Measurements from ENCODE around the gene MLF2. TPM values are rescaled to one million over a fixed set of nuclear protein-coding genes. Genes with fewer than 3 reads are reported as not detected.

The MLF2 gene
- total RNA-seq, 2 experiments from 2014 or later, result 79.7 to 87.3 TPM

DNA sequence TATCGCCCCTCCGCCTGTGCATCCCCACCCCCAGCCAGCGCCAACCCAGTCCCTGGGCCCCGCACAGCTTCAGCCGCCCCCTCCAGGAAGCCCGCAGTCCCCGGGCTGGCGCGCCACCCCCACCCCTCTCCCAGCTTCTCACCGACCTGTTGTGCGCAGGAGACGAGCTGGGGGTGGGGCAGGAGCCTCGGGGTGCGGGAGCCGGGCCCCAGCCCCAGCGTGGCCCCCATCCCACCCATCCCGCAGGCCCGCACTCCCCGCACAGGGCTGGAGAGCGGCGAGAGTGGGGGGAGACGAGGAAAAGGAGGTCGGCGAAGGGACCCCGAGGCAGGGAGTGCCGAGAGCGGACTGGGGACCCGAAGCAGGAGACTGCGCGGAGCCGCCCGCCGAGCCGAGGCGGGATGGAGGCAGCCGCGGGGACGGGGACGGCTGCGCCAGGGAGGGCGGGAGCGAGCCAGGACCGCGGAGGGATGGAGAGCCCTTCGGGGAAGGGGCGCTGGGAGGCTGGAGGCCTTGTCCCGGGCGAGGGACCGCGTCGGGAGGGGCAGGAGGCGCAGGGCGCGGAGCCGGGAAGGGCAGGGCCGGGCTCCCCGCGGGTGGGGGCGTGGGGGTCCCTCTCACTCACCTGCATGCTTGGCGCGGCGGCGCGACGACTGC is 52.8 kb downstream of the MLF2 start:
- no peak for TF ChIP-seq EZH2phosphoT487 (IDR thresholded peaks at IDR 0.05; ENCODE audit: borderline replicate concordance, low read depth, low read length)
- TF ChIP-seq, protein P1, sequence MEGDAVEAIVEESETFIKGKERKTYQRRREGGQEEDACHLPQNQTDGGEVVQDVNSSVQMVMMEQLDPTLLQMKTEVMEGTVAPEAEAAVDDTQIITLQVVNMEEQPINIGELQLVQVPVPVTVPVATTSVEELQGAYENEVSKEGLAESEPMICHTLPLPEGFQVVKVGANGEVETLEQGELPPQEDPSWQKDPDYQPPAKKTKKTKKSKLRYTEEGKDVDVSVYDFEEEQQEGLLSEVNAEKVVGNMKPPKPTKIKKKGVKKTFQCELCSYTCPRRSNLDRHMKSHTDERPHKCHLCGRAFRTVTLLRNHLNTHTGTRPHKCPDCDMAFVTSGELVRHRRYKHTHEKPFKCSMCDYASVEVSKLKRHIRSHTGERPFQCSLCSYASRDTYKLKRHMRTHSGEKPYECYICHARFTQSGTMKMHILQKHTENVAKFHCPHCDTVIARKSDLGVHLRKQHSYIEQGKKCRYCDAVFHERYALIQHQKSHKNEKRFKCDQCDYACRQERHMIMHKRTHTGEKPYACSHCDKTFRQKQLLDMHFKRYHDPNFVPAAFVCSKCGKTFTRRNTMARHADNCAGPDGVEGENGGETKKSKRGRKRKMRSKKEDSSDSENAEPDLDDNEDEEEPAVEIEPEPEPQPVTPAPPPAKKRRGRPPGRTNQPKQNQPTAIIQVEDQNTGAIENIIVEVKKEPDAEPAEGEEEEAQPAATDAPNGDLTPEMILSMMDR (conservative IDR thresholded peaks at IDR 0.05; ENCODE audit: low read length), result no peak
- intact Hi-C loops (cut with micrococcal nuclease; ENCODE audit: unreplicated experiment), result loop anchor here (5.0 to 10.0 kb wide), 2 partner anchors 208 to 275 kb away; partner anchors contain the start of genes MRPL51 and NCAPD2
- ChIA-PET CTCF (ENCODE audit: unreplicated experiment) (interaction anchor here (0.6 to 0.9 kb wide), 3 partner anchors 65 to 160 kb away, joined by 3 to 14 read pairs (median 8); no protein-coding TSS in a partner anchor), POLR2A (interaction anchor here (0.8 to 2.9 kb wide), 2 partner anchors 11 to 24 kb away, joined by 5 to 10 read pairs; partner anchors contain the start of genes COPS7A and ZNF384)
- peak overlapping the region; percentile 69 for H3K4me3 ChIP-seq (ENCODE audit: low read depth, low read length, poor library complexity, severe bottlenecking)
- peaks cover 16% of the 10 kb centered on the region; the same call in 1 of the 2 replicates for H3K79me2 ChIP-seq (ENCODE audit: insufficient read depth, low read depth, low read length)
- peak; percentile 59 for DNase-seq (ENCODE audit: low spot score)
- H2AFZ ChIP-seq (ENCODE audit: low read length), result peak overlapping the region; percentile 30; the same call in 1 of the 2 replicates
- H3K9me3 ChIP-seq (ENCODE audit: low read length), result no peaks in the 10 kb centered on the region
- H4K20me1 ChIP-seq (ENCODE audit: insufficient read depth, low read length), result no peaks in the 10 kb centered on the region
- peak overlapping the region; percentile 96 for H3K27ac ChIP-seq (ENCODE audit: low read depth, low read length, poor library complexity, severe bottlenecking)
- BruUV-seq (replicated peaks), result no TSS peak
- H3K4me1 ChIP-seq (ENCODE audit: insufficient read depth, low read length, poor library complexity, severe bottlenecking), result peaks cover 62% of the 10 kb centered on the region
- no peaks in the 10 kb centered on the region; the same call in 1 of the 2 replicates for H3K36me3 ChIP-seq (ENCODE audit: insufficient read depth, low read length)
- peak overlapping the region; percentile 93 for H3K4me2 ChIP-seq (ENCODE audit: low read length)
- no peaks in the 10 kb centered on the region for H3K9me2 ChIP-seq (ENCODE audit: insufficient read depth, low read length)

DNA sequence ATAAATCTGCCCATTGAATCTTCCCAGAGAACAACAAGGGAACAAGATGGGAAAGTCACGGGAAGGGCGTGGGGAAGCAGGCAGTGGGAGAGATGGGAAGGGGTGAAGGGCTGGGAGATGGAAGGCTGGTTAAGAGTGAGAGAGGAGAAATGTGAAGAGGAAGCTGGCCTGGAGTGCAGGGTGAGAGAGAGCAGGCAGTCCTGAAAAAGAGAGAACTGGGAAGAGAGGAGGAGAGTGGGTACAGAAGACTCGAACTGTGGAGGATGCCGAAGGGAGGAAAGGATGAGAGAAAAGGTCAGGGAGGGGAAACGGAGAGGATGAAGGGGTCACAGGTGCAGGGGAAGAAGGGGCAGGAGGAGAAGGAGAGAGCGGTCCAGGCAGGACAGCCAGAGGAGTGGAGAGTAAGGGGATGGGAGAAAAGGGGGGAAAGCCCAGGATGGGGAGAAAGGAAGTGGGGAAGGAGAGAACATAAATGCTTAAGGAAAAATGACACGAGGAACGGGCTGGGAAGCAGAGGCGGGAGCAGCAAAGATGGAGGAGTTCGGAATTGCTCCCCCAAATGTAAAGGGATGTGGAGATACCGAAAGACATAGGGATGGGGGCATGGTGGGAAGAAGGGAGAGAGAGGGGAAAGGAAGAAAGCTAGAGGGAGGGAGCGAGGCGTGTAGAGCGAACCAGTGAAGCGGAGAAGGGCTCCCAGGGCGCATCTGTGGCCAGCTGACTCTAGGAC is 53.5 kb downstream of the MLF2 start:
- Histone ChIP-seq H3K79me2 (ENCODE audit: insufficient read depth, low read depth, low read length) (peaks cover 16% of the 10 kb centered on the region; the same call in 1 of the 2 replicates), H4K20me1 (ENCODE audit: insufficient read depth, low read length) (no peaks in the 10 kb centered on the region), H3K36me3 (ENCODE audit: insufficient read depth, low read length) (peaks cover 5% of the 10 kb centered on the region; the same call in 1 of the 2 replicates), H2AFZ (ENCODE audit: low read length) (no peak overlapping the region), H3K27ac (ENCODE audit: low read depth, low read length, poor library complexity, severe bottlenecking) (peak overlapping the region; percentile 96), H3K9me2 (ENCODE audit: insufficient read depth, low read length) (no peaks in the 10 kb centered on the region), H3K9me3 (ENCODE audit: low read length) (no peaks in the 10 kb centered on the region), H3K4me1 (ENCODE audit: insufficient read depth, low read length, poor library complexity, severe bottlenecking) (peaks cover 69% of the 10 kb centered on the region), H3K4me2 (ENCODE audit: low read length) (peak overlapping the region; percentile 93), H3K4me3 (ENCODE audit: low read depth, low read length, poor library complexity, severe bottlenecking) (peak overlapping the region; percentile 69)
- DNase-seq (ENCODE audit: low spot score), result no peak
- intact Hi-C loops (cut with micrococcal nuclease; ENCODE audit: unreplicated experiment), result loop anchor here (5.0 to 10.0 kb wide), 2 partner anchors 207 to 275 kb away; partner anchors contain the start of genes MRPL51 and NCAPD2
- POLR2A ChIA-PET, result interaction anchor here (0.8 to 2.9 kb wide), 2 partner anchors 10 to 24 kb away, joined by 5 to 10 read pairs; partner anchors contain the start of genes COPS7A and ZNF384
- no TSS peak for BruUV-seq (replicated peaks)
- CTCF ChIA-PET (ENCODE audit: unreplicated experiment), result interaction anchor here (0.9 to 1.3 kb wide), 2 partner anchors 53 to 64 kb away, joined by 3 read pairs; partner anchors contain the start of gene MLF2
- no peak for TF ChIP-seq EZH2phosphoT487 (IDR thresholded peaks at IDR 0.05; ENCODE audit: borderline replicate concordance, low read depth, low read length)
- TF ChIP-seq, protein P1 (conservative IDR thresholded peaks at IDR 0.05; ENCODE audit: low read length), result no peak

All from OCI-LY7 (cell line).